Caco-2 (cell line): Measurements from ENCODE around the gene PPM1L. TPM values are rescaled to one million over a fixed set of nuclear protein-coding genes. Genes with fewer than 3 reads are reported as not detected.

Experiments
- BruUV-seq: library from RNA; stranded (reverse); fragments of 400-500 nt; replicated peaks from 2 replicates; lab custom pipeline; 2021; lab: Mats Ljungman, UMichigan
- CTCF ChIA-PET: fragments of 300-600 bp; sonication (Branson Sonifier 250); formaldehyde crosslinking; loops from one replicate; lab custom pipeline; 2022; ENCODE audit warnings: antibody characterized with exemption; lab: Charles Lee
- POLR2A ChIA-PET: fragments of 300-600 bp; sonication (Branson Sonifier 250); formaldehyde crosslinking; loops from one replicate; lab custom pipeline; 2022; ENCODE audit warnings: antibody characterized with exemption; lab: Charles Lee
- DNase-seq, 2 experiments: peaks; one replicate each; pipeline versions ENCODE4 v3.0.0 to v3.0.0-alpha.2; 2020 to 2022
- H3K27me3 ChIP-seq: replicated peaks from 2 replicates; pipeline ENCODE4 v1.6.0; 2011; ENCODE audit warnings: low read length; ENCODE audit not compliant: control insufficient read depth, insufficient read depth
- H3K36me3 ChIP-seq: 2 replicates; pipeline ENCODE4 v1.5.1; 2011; ENCODE audit warnings: low read length; ENCODE audit not compliant: control insufficient read depth, insufficient read depth
- H3K4me1 ChIP-seq: fragments of 250-450 bp; sonication (Bioruptor Pico); 2 replicates; pipeline ENCODE4 v1.5.1; 2020; ENCODE audit warnings: mild to moderate bottlenecking
- H3K4me3 ChIP-seq: 2 replicates; pipeline ENCODE4 v1.5.1; 2011; ENCODE audit warnings: low read depth, mild to moderate bottlenecking, control low read depth, low read length
- H3K9me3 ChIP-seq: fragments of 250-450 bp; sonication (Bioruptor Pico); 2 replicates; pipeline ENCODE4 v1.5.1; 2020; ENCODE audit warnings: mild to moderate bottlenecking, moderate library complexity
- H3K27ac Mint-ChIP-seq: one replicate; pipeline ENCODE4 v1.8.0; 2022; ENCODE audit warnings: mixed read lengths; ENCODE audit not compliant: unreplicated experiment
- H3K27me3 Mint-ChIP-seq: one replicate; pipeline ENCODE4 v1.8.0; 2022; ENCODE audit warnings: mixed read lengths; ENCODE audit not compliant: insufficient read depth, unreplicated experiment
- H3K36me3 Mint-ChIP-seq: one replicate; pipeline ENCODE4 v1.8.0; 2022; ENCODE audit warnings: mild to moderate bottlenecking, mixed read lengths; ENCODE audit not compliant: insufficient read depth, unreplicated experiment
- H3K4me1 Mint-ChIP-seq: one replicate; pipeline ENCODE4 v1.8.0; 2022; ENCODE audit warnings: low read depth, mixed read lengths; ENCODE audit not compliant: unreplicated experiment
- H3K4me3 Mint-ChIP-seq: one replicate; pipeline ENCODE4 v1.8.0; 2022; ENCODE audit warnings: mild to moderate bottlenecking, moderate library complexity, mixed read lengths; ENCODE audit not compliant: unreplicated experiment
- H3K9me3 Mint-ChIP-seq: one replicate; pipeline ENCODE4 v1.8.0; 2022; ENCODE audit warnings: mixed read lengths; ENCODE audit not compliant: unreplicated experiment
- CTCF ChIP-seq, 2 experiments: fragments of 200-600 bp in 1 of 2; IDR thresholded peaks; 1 replicate in 1 of 2; 2 replicates in 1 of 2; pipeline versions ENCODE4 v1.5.1 to v1.8.0; 2011 to 2022; ENCODE audit warnings: antibody characterized with exemption in 1 of 2, control low read depth in 1 of 2, inconsistent platforms in 1 of 2, low read depth in 1 of 2, low read length in 1 of 2, mild to moderate bottlenecking in 1 of 2, moderate library complexity in 1 of 2; ENCODE audit not compliant: insufficient read depth in 1 of 2, severe bottlenecking in 1 of 2, unreplicated experiment in 1 of 2
- intact Hi-C: fragments of 100-400 bp; cut with micrococcal nuclease; formaldehyde crosslinking; loops from one replicate; pipeline ENCODE4 v1.10.0; 2022; ENCODE audit not compliant: unreplicated experiment
- total RNA-seq: library from RNA; stranded (reverse); gene quantifications from 2 replicates; pipeline ENCODE4 v1.2.3, GENCODE V29; 2022

The PPM1L gene
- total RNA-seq, 1 experiment from 2014 or later, result 2.0 TPM

- no peaks in the 10 kb centered on the region for H3K9me3 ChIP-seq
- ChIA-PET CTCF (no interaction called here), POLR2A (no interaction called here)
- Mint-ChIP-seq H3K36me3 (no peaks in the 10 kb centered on the region), H3K27me3 (peaks cover 5% of the 10 kb centered on the region), H3K27ac (no peak overlapping the region), H3K4me3 (no peak overlapping the region), H3K9me3 (no peaks in the 10 kb centered on the region), H3K4me1 (no peaks in the 10 kb centered on the region)
- TF ChIP-seq CTCF (IDR thresholded peaks at IDR 0.05; ENCODE audit: insufficient read depth in 1 of 2, low read depth in 1 of 2, low read length in 1 of 2, severe bottlenecking in 1 of 2, unreplicated experiment in 1 of 2), result no peak
- no TSS peak for BruUV-seq
- no peak for DNase-seq
- no peak overlapping the region for H3K4me3 ChIP-seq
- intact Hi-C loops, result no loop called here
- H3K36me3 ChIP-seq, result no peaks in the 10 kb centered on the region
- H3K27me3 ChIP-seq, result no peaks in the 10 kb centered on the region
- H3K4me1 ChIP-seq, result no peaks in the 10 kb centered on the region
These were observed 52.8 kb downstream of the PPM1L start for GRCh38 chr3:160808838-160809237.

GRCh38 chr3:160809453-160809852, 53.4 kb downstream of the PPM1L start:
- Histone ChIP-seq H3K4me3 (no peak overlapping the region), H3K27me3 (no peaks in the 10 kb centered on the region), H3K36me3 (no peaks in the 10 kb centered on the region), H3K4me1 (no peaks in the 10 kb centered on the region), H3K9me3 (no peaks in the 10 kb centered on the region)
- no peak for DNase-seq
- ChIA-PET POLR2A (no interaction called here), CTCF (no interaction called here)
- no TSS peak for BruUV-seq
- H3K36me3 Mint-ChIP-seq, result no peaks in the 10 kb centered on the region
- no peak overlapping the region for H3K4me3 Mint-ChIP-seq
- H3K27ac Mint-ChIP-seq, result no peak overlapping the region
- H3K27me3 Mint-ChIP-seq, result peaks cover 5% of the 10 kb centered on the region
- no peaks in the 10 kb centered on the region for H3K4me1 Mint-ChIP-seq
- no peak for TF ChIP-seq CTCF (IDR thresholded peaks at IDR 0.05; ENCODE audit: insufficient read depth in 1 of 2, low read depth in 1 of 2, low read length in 1 of 2, severe bottlenecking in 1 of 2, unreplicated experiment in 1 of 2)
- intact Hi-C loops, result no loop called here
- H3K9me3 Mint-ChIP-seq, result no peaks in the 10 kb centered on the region

GRCh38 chr3:160810362-160811236, 54.6 kb downstream of the PPM1L start:
- Histone ChIP-seq H3K4me1 (no peaks in the 10 kb centered on the region), H3K4me3 (no peak overlapping the region), H3K27me3 (no peaks in the 10 kb centered on the region), H3K9me3 (no peaks in the 10 kb centered on the region), H3K36me3 (no peaks in the 10 kb centered on the region)
- Mint-ChIP-seq H3K4me1 (no peaks in the 10 kb centered on the region), H3K27ac (no peak overlapping the region), H3K36me3 (no peaks in the 10 kb centered on the region), H3K9me3 (no peaks in the 10 kb centered on the region), H3K4me3 (no peak overlapping the region), H3K27me3 (peaks cover 5% of the 10 kb centered on the region)
- BruUV-seq, result no TSS peak
- intact Hi-C loops, result no loop called here
- TF ChIP-seq CTCF (IDR thresholded peaks at IDR 0.05; ENCODE audit: insufficient read depth in 1 of 2, low read depth in 1 of 2, low read length in 1 of 2, severe bottlenecking in 1 of 2, unreplicated experiment in 1 of 2), result no peak
- no peak for DNase-seq
- ChIA-PET CTCF (no interaction called here), POLR2A (no interaction called here)
